ENCODE results near the gene INPP5D.

INPP5D gene

GRCh38 chr2:233148354-233148753 is 88.2 kb downstream of the INPP5D start:
- no peak for TF ChIP-seq GATA2 (IDR thresholded peaks at IDR 0.05; ENCODE audit: low read depth, low read length)
- no peak for TF ChIP-seq GATA3 (IDR thresholded peaks at IDR 0.05; ENCODE audit: low read depth, low read length)

DNA sequence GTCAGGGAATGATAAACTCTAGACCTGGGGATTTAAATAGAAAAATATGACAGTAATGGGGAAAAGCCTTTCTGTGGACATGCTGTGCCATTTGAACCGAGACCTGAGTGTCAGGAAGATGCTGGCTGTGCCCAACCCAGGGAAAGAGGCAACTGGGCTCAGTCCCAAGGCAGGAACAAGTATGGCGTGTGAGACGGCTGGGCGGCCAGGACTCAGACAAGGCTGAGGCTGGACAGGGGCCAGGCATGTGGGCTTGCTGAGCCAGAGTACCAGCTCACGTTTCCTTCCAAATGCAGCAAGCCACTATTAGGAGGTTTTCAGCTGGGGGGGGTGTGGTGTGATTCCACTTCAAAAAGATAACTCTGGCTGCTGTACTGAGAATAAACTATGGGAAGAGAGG is 92.4 kb downstream of the INPP5D start:
- TF ChIP-seq GATA3 (IDR thresholded peaks at IDR 0.05; ENCODE audit: low read depth, low read length) = no peak
- TF ChIP-seq GATA2 (IDR thresholded peaks at IDR 0.05; ENCODE audit: low read depth, low read length) = no peak

DNA sequence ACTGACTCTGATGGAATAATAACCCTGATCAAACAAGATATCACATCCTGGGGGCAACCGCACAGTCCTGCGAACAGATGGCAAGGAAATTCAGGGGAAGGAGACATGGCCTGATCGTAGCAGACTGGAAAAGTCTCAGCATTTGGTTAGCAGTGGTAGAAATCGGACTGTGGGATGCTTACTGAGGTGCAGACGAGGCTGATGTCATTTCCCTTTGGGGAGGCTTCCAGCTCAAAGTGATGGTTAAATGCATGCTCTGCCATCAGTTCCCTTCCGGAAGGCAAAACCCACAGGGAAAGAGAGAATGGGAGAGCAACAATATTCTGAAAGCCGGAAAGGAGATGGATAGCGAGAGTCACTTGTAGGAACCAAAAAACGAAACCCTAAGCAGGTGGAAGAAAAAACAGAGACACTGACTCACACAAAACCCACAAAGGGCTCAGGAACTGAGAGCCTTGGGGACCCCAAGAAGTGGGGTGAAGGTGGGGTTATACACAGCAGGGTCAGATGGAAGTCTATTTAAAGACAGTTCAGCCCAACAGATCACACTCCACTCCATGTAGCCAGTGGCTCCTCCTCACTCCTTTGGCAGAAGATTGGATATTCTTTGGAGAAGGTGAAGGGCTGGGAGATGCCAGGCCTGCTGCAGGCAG is 93.1 kb downstream of the INPP5D start:
- TF ChIP-seq GATA2 (IDR thresholded peaks at IDR 0.05; ENCODE audit: low read depth, low read length) = no peak
- TF ChIP-seq GATA3 (IDR thresholded peaks at IDR 0.05; ENCODE audit: low read depth, low read length) = no peak

GRCh38 chr2:233156001-233156400 is 95.9 kb downstream of the INPP5D start:
- TF ChIP-seq GATA2 (IDR thresholded peaks at IDR 0.05; ENCODE audit: low read depth, low read length) (no peak), GATA3 (IDR thresholded peaks at IDR 0.05; ENCODE audit: low read depth, low read length) (no peak)

DNA sequence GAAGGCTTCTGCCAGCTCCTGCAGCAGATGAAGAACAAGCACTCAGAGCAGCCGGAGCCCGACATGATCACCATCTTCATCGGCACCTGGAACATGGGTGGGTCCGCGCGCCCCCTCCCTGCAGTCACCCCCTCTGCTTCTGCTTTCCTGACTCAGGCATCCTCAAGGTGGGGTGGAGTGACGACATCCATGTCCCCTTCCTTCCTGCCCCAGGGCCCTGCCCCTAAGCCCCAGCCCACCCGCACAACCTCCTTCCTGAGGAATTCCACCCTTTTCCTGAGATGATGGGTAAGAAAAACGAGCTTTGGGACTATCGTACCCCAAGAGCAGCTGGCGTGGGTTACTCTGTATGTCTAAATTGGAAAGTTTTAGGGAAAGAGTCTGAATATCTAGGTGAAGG is 101.6 kb downstream of the INPP5D start:
- no peak for TF ChIP-seq GATA3 (IDR thresholded peaks at IDR 0.05; ENCODE audit: low read depth, low read length)
- TF ChIP-seq GATA2 (IDR thresholded peaks at IDR 0.05; ENCODE audit: low read depth, low read length) = no peak

DNA sequence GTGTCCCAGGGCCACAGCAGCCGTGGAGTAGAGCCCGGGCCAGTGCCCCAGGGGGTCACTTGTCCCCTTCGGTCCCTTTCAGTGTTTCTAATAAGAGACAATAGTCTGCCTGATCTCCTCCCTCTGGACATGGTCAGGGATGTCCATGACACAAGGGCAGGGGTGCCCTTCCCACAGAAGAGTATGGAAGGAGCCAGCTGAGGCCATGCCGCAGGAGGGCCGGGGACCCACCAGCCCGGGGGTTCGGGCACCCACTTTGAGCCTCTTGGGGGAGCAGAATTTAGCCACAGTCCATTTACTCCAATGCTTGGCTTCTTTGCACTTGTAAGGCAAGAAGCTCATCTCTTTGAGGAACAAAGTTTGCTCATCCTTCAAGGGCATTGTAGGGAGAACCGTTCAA is 102.6 kb downstream of the INPP5D start:
- TF ChIP-seq GATA3 (IDR thresholded peaks at IDR 0.05; ENCODE audit: low read depth, low read length) = no peak
- no peak for TF ChIP-seq GATA2 (IDR thresholded peaks at IDR 0.05; ENCODE audit: low read depth, low read length)

DNA sequence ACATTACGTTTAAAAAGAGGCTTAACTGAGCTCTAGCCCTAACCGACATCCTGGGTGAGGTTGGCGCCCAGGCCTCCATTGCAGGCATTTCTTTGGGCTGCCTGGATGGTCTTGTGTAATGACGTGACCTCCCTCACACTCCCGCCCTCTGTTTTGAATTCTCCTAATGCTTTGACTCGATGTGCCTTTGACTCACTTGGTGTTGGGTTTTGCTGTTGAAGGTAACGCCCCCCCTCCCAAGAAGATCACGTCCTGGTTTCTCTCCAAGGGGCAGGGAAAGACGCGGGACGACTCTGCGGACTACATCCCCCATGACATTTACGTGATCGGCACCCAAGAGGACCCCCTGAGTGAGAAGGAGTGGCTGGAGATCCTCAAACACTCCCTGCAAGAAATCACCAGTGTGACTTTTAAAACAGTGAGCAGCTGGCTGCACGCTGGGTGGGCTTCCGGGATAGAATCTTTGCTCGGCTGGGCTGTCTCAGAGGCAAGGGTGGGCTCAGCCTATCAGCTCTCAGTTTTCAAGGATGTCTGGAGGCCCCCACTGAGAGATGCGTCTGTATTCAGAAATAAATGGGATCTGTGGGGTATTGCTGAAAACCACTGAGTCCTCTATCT is 103.5 kb downstream of the INPP5D start:
- TF ChIP-seq GATA2 (IDR thresholded peaks at IDR 0.05; ENCODE audit: low read depth, low read length) = no peak
- no peak for TF ChIP-seq GATA3 (IDR thresholded peaks at IDR 0.05; ENCODE audit: low read depth, low read length)

DNA sequence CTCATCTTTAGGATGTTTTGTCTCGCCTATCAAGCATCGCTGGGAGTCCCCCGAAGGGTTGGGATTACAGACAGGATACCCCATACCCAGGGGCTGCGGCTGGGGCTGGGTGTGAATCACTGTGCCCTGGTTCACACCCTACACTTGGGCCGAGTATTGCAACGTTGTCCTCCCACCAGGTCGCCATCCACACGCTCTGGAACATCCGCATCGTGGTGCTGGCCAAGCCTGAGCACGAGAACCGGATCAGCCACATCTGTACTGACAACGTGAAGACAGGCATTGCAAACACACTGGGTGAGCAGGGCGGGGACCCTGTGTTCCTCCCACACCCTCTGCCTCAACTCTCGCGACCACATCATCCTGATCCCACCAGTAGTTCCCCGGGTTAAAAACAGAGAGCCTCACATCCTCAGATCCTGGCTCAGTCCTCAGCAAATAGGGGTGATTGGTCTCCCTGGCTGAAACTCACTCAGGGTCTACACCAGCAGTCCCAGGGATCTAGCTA is 104.0 kb downstream of the INPP5D start:
- TF ChIP-seq GATA2 (IDR thresholded peaks at IDR 0.05; ENCODE audit: low read depth, low read length) (no peak), GATA3 (IDR thresholded peaks at IDR 0.05; ENCODE audit: low read depth, low read length) (no peak)

- no peak for TF ChIP-seq GATA3 (IDR thresholded peaks at IDR 0.05; ENCODE audit: low read depth, low read length)
- no peak for TF ChIP-seq GATA2 (IDR thresholded peaks at IDR 0.05; ENCODE audit: low read depth, low read length)
Measured at GRCh38 chr2:233164967-233165366, 104.8 kb downstream of the INPP5D start.

GRCh38 chr2:233165543-233165894 is 105.4 kb downstream of the INPP5D start:
- TF ChIP-seq GATA3 (IDR thresholded peaks at IDR 0.05; ENCODE audit: low read depth, low read length) (no peak), GATA2 (IDR thresholded peaks at IDR 0.05; ENCODE audit: low read depth, low read length) (no peak)

- TF ChIP-seq GATA3 (IDR thresholded peaks at IDR 0.05; ENCODE audit: low read depth, low read length) (no peak), GATA2 (IDR thresholded peaks at IDR 0.05; ENCODE audit: low read depth, low read length) (no peak)
Measured at GRCh38 chr2:233165895-233166661, 105.9 kb downstream of the INPP5D start.

GRCh38 chr2:233168445-233168844 is 108.3 kb downstream of the INPP5D start:
- TF ChIP-seq GATA3 (IDR thresholded peaks at IDR 0.05; ENCODE audit: low read depth, low read length) = no peak
- TF ChIP-seq GATA2 (IDR thresholded peaks at IDR 0.05; ENCODE audit: low read depth, low read length) = no peak

DNA sequence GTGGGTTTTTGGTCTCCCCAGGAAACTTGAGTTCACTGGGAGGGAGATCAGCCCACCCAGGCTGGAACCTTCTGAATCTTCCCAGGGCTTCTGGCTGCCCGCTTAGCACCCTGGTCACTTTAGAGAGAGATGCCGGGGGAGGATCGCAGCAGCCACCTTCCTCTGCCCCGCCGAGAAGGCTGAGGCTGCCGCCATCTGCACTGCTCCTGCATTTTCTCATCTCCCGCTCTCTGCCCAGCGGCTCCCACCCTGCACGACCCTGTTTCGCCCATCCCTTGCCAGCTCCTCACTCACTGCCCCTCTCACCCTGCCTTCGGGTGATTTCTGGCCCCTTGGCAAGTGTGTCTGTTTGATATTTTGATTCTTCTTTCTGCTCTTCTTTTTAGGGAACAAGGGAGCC is 108.8 kb downstream of the INPP5D start:
- TF ChIP-seq GATA2 (IDR thresholded peaks at IDR 0.05; ENCODE audit: low read depth, low read length) (no peak), GATA3 (IDR thresholded peaks at IDR 0.05; ENCODE audit: low read depth, low read length) (no peak)

DNA sequence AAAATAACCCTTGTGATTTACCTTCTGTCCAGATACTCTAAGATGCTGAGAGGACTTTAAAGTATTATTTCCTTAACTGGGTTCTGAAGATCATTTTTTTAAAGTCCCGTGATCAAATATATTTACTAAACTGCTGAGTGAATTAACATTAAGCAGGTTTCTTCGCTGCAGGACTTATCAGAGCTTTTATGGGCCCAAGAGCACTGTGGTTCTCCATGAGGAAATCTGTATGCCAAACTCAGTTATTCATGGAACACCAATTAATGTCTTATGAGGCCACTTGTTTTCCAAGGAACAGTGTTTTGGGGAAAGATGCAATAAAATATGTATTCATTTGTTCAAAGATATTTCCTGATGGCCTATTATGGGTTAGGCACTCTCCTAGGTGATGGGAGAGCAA is 111.2 kb downstream of the INPP5D start:
- no peak for TF ChIP-seq GATA2 (IDR thresholded peaks at IDR 0.05; ENCODE audit: low read depth, low read length)
- TF ChIP-seq GATA3 (IDR thresholded peaks at IDR 0.05; ENCODE audit: low read depth, low read length) = no peak

GRCh38 chr2:233173115-233173514 is 113.0 kb downstream of the INPP5D start:
- TF ChIP-seq GATA3 (IDR thresholded peaks at IDR 0.05; ENCODE audit: low read depth, low read length) (no peak), GATA2 (IDR thresholded peaks at IDR 0.05; ENCODE audit: low read depth, low read length) (no peak)

Data from SH-SY5Y (cell line).